CD14-positive monocyte (primary cell): ENCODE data around the gene CPA1. TPM values are rescaled to one million over a fixed set of nuclear protein-coding genes. Genes with fewer than 3 reads are reported as not detected.
A peak's percentile ranks its signal among the peaks of the same experiment; 100 is the strongest.

Source experiments
- DNase-seq, 3 donors: peaks; one replicate each; pipeline ENCODE4 v3.0.0-alpha.2; 2011 to 2022
- H2AFZ ChIP-seq: 2 replicates; pipeline ENCODE4 v1.6.0; 2012; ENCODE audit warnings: mild to moderate bottlenecking, low read depth, low read length, inconsistent platforms; ENCODE audit not compliant: insufficient read depth, poor library complexity, severe bottlenecking
- H3K27ac ChIP-seq, 2 donors: 1 replicate in 1 of 2; 2 replicates in 1 of 2; pipeline ENCODE4 v1.5.1; 2012 to 2013; ENCODE audit warnings: low read length in 2 of 2, control low read depth in 1 of 2, inconsistent platforms in 1 of 2, low read depth in 1 of 2, mild to moderate bottlenecking in 1 of 2
- H3K27me3 ChIP-seq, 2 donors: one replicate each; pipeline versions ENCODE4 v1.6.0 to v1.6.1; 2011 to 2013; ENCODE audit warnings: low read length in 2 of 2; ENCODE audit not compliant: control insufficient read depth in 2 of 2, insufficient read depth in 2 of 2
- H3K36me3 ChIP-seq, 2 donors: replicated peaks in 1 of 2; 1 replicate in 1 of 2; 2 replicates in 1 of 2; pipeline versions ENCODE4 v1.5.1 to v1.6.1; 2012 to 2013; ENCODE audit warnings: low read length in 2 of 2, control low read depth in 1 of 2, inconsistent platforms in 1 of 2, mild to moderate bottlenecking in 1 of 2; ENCODE audit not compliant: insufficient read depth in 2 of 2, control insufficient read depth in 1 of 2
- H3K4me1 ChIP-seq, 2 donors: 1 replicate in 1 of 2; 2 replicates in 1 of 2; pipeline versions ENCODE4 v1.5.1 to v1.6.1; 2012 to 2013; ENCODE audit warnings: low read length in 2 of 2, control low read depth in 1 of 2, inconsistent platforms in 1 of 2, mild to moderate bottlenecking in 1 of 2, moderate library complexity in 1 of 2; ENCODE audit not compliant: insufficient read depth in 2 of 2, control insufficient read depth in 1 of 2
- H3K4me2 ChIP-seq: replicated peaks from 2 replicates; pipeline ENCODE3; 2012; ENCODE audit warnings: low read length, moderate library complexity, mild to moderate bottlenecking; ENCODE audit not compliant: poor library complexity, severe bottlenecking; ENCODE audit errors: extremely low read depth
- H3K4me3 ChIP-seq, 3 experiments: fragments of 200-600 bp in 1 of 3; sonication (generic) in 1 of 3; replicated peaks in 1 of 3; 1 replicate in 2 of 3; 2 replicates in 1 of 3; pipeline ENCODE4 v1.5.1; 2011 to 2013; ENCODE audit warnings: low read length in 3 of 3, mild to moderate bottlenecking in 3 of 3, control low read depth in 2 of 3, low read depth in 2 of 3, inconsistent platforms in 1 of 3, moderate library complexity in 1 of 3
- H3K79me2 ChIP-seq: 2 replicates; pipeline ENCODE4 v1.6.0; 2012; ENCODE audit warnings: mild to moderate bottlenecking, control low read depth, inconsistent platforms, low read length, moderate library complexity; ENCODE audit not compliant: insufficient read depth
- H3K9ac ChIP-seq: 2 replicates; pipeline ENCODE4 v1.6.0; 2017; ENCODE audit warnings: low read length, mild to moderate bottlenecking; ENCODE audit not compliant: insufficient read depth, poor library complexity, severe bottlenecking
- H3K9me3 ChIP-seq, 2 donors: replicated peaks in 1 of 2; 1 replicate in 1 of 2; 2 replicates in 1 of 2; pipeline versions ENCODE4 v1.5.1 to v1.6.1; 2012 to 2013; ENCODE audit warnings: low read length in 2 of 2, control low read depth in 1 of 2; ENCODE audit not compliant: control insufficient read depth in 1 of 2, insufficient read depth in 1 of 2
- H4K20me1 ChIP-seq: 2 replicates; pipeline ENCODE4 v1.6.0; 2012; ENCODE audit warnings: mild to moderate bottlenecking, low read length, control low read depth, moderate library complexity; ENCODE audit not compliant: insufficient read depth
- H3K27ac Mint-ChIP-seq, 7 donors: one replicate each; pipeline ENCODE4 v1.8.0; 2020; ENCODE audit warnings: mild to moderate bottlenecking in 7 of 7, mixed read lengths in 7 of 7, moderate library complexity in 6 of 7, inconsistent platforms in 2 of 7
- H3K27me3 Mint-ChIP-seq, 3 donors: one replicate each; pipeline ENCODE4 v1.8.0; 2021 to 2022; ENCODE audit warnings: low read depth in 3 of 3, mild to moderate bottlenecking in 3 of 3, mixed read lengths in 3 of 3, moderate library complexity in 3 of 3, inconsistent platforms in 1 of 3
- H3K36me3 Mint-ChIP-seq, 2 donors: one replicate each; pipeline ENCODE4 v1.8.0; 2020; ENCODE audit warnings: mixed read lengths in 2 of 2, inconsistent platforms in 1 of 2, mild to moderate bottlenecking in 1 of 2
- H3K4me1 Mint-ChIP-seq: one replicate; pipeline ENCODE4 v1.8.0; 2020; ENCODE audit warnings: mild to moderate bottlenecking, mixed read lengths
- H3K4me3 Mint-ChIP-seq, 2 donors: one replicate each; pipeline ENCODE4 v1.8.0; 2020; ENCODE audit warnings: mild to moderate bottlenecking in 2 of 2, mixed read lengths in 2 of 2, moderate library complexity in 1 of 2
- H3K9me3 Mint-ChIP-seq, 7 donors: one replicate each; pipeline ENCODE4 v1.8.0; 2020 to 2022; ENCODE audit warnings: mixed read lengths in 7 of 7, mild to moderate bottlenecking in 6 of 7, moderate library complexity in 6 of 7, inconsistent platforms in 2 of 7
- WGBS: methylation state at CpG from one replicate; pipeline ENCODE4 v1.1.5; 2013; ENCODE audit warnings: missing lambda C conversion rate; ENCODE audit not compliant: insufficient coverage; 5-methylcytosine and 5-hydroxymethylcytosine counted together
- intact Hi-C, 2 donors: fragments of 100-400 bp; cut with micrococcal nuclease; formaldehyde crosslinking; loops; one replicate each; pipeline versions ENCODE4 v1.15.0 to v1.15.1; 2023
- polyA plus RNA-seq, 3 donors: library from polyadenylated mRNA; depleted of rRNA in 1 of 3; unstranded in 2 of 3; stranded (reverse) in 1 of 3; fragments of 300-500 nt in 2 of 3; fragments of >200 nt in 1 of 3; fragmentation: Illumina TruSeq in 2 of 3; gene quantifications; 1 replicate in 2 of 3; 2 replicates in 1 of 3; pipeline ENCODE4 v1.2.3, GENCODE V29; 2012 to 2021
- TF ChIP-seq, protein P1 (sequence below): fragments of 200-600 bp; IDR thresholded peaks from one replicate; pipeline ENCODE4 v1.8.0; 2022; ENCODE audit warnings: antibody characterized with exemption, mild to moderate bottlenecking

CPA1 gene
- polyA plus RNA-seq, 3 donors: not detected

DNA sequence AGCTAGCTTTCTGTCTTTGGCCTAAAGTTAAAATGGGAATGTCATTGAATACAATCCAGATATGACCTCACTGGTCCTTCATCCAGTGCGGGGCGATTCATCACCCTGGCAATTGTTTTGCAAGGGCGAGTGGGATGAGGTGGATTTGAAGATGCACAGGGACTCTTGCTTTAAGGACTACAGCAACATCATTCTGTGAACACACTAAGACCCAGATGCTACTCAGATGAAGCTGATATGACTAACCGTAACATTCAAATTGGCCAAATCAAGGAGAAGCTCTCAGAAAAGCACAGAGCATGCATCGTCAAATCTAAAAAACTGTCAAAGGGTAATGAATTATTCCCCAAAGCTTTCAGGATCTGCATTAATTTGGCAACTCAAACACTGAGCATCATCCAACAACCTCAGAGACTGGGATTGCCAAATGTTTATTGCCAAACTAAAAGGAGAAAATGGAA, 12.8 kb downstream of the CPA1 start:
- Histone ChIP-seq H4K20me1 (no peaks in the 10 kb centered on the region), H3K4me3 (no peak overlapping the region), H3K4me1 (peaks cover 11 to 15% of the 10 kb centered on the region in 2 donors), H3K9me3 (no peaks in the 10 kb centered on the region), H3K79me2 (no peaks in the 10 kb centered on the region), H3K36me3 (no peaks in the 10 kb centered on the region), H3K4me2 (no peak overlapping the region), H3K27ac (no peak overlapping the region), H3K9ac (no peak overlapping the region), H2AFZ (no peak overlapping the region), H3K27me3 (no peaks in the 10 kb centered on the region)
- 62% methylated on average over 2 of the region's 5 CpGs for WGBS
- Mint-ChIP-seq H3K4me3 (no peak overlapping the region), H3K27me3 (peaks cover 0 to 2% (median 0%) of the 10 kb centered on the region in 3 donors), H3K9me3 (peaks cover 0 to 5% (median 2%) of the 10 kb centered on the region in 7 donors), H3K4me1 (peaks cover 21% of the 10 kb centered on the region), H3K27ac (no peak overlapping the region), H3K36me3 (peaks cover 0 to 5% of the 10 kb centered on the region in 2 donors)
- DNase-seq: no peak
- intact Hi-C loops: no loop called here
- TF ChIP-seq, protein P1, sequence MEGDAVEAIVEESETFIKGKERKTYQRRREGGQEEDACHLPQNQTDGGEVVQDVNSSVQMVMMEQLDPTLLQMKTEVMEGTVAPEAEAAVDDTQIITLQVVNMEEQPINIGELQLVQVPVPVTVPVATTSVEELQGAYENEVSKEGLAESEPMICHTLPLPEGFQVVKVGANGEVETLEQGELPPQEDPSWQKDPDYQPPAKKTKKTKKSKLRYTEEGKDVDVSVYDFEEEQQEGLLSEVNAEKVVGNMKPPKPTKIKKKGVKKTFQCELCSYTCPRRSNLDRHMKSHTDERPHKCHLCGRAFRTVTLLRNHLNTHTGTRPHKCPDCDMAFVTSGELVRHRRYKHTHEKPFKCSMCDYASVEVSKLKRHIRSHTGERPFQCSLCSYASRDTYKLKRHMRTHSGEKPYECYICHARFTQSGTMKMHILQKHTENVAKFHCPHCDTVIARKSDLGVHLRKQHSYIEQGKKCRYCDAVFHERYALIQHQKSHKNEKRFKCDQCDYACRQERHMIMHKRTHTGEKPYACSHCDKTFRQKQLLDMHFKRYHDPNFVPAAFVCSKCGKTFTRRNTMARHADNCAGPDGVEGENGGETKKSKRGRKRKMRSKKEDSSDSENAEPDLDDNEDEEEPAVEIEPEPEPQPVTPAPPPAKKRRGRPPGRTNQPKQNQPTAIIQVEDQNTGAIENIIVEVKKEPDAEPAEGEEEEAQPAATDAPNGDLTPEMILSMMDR: no peak

DNA sequence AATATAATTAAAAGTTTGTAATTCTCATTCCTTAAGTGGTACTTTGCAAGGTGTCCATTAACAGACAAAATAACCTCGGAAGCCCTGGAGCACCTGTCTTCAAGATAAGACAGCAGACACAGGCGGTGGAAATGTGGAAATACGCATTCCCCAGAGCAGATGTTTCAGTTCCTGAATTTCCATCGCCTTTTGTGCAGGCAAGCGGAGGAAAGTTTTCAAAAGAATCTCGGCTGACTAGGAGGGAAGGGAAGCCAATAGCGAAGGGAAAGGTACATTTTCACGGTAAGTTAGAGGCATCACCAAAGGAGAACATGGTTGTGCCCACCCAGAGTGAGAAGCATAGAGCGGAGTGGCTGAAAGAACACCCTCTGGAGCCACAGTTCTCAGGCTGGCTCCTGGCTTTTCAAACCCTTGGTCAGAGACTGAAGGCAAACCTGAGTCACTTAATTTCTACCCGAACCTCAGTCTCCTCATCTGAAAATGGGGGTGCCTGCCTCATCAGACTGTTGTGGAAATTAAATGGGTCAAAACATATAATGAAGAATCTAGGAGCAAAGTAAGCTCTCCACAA, 13.6 kb downstream of the CPA1 start:
- peak in 2 of 3 donors; percentile 26 to 38 for DNase-seq
- Histone ChIP-seq H3K27ac (no peak overlapping the region), H4K20me1 (no peaks in the 10 kb centered on the region), H3K4me3 (peak overlapping the region in 1 of 3 experiments; percentile 38), H3K4me1 (peaks cover 19 to 21% of the 10 kb centered on the region in 2 donors), H3K9me3 (no peaks in the 10 kb centered on the region), H3K79me2 (no peaks in the 10 kb centered on the region), H3K27me3 (no peaks in the 10 kb centered on the region), H3K9ac (no peak overlapping the region), H3K36me3 (no peaks in the 10 kb centered on the region), H2AFZ (peak overlapping the region; percentile 60), H3K4me2 (peak overlapping the region; percentile 58)
- Mint-ChIP-seq H3K4me3 (peak overlapping the region; percentile 25 to 86), H3K27ac (peak overlapping the region in 1 of 7 donors; percentile 31), H3K36me3 (peaks cover 0 to 3% of the 10 kb centered on the region in 2 donors), H3K27me3 (peaks cover 0 to 2% (median 0%) of the 10 kb centered on the region in 3 donors), H3K4me1 (peaks cover 28% of the 10 kb centered on the region), H3K9me3 (peaks cover 0 to 1% (median 0%) of the 10 kb centered on the region in 7 donors)
- WGBS: 14% methylated on average over 8 of the region's 10 CpGs
- intact Hi-C loops: no loop called here
- TF ChIP-seq, protein P1: no peak
